K562 (cell line): Measurements from ENCODE around the gene ZNF280D.

ENCODE experiments used
- ARNT ChIP-seq, 2 experiments: fragments of 450-650 bp; IDR thresholded peaks; 2 replicates each; pipeline ENCODE4 v1.6.1; 2016; ENCODE audit warnings: mild to moderate bottlenecking in 1 of 2
- CAMTA2 ChIP-seq: fragments of 250-450 bp; sonication (Bioruptor Pico); conservative IDR thresholded peaks from 2 replicates; pipeline ENCODE4 v1.5.1; 2022
- ETV6 ChIP-seq, 3 experiments: fragments of 150-350 bp in 1 of 3; sonication (generic) in 1 of 3; formaldehyde crosslinking in 1 of 3; IDR thresholded peaks; 2 replicates each; pipeline versions ENCODE4 v1.6.1 to v1.8.0; 2014 to 2022; ENCODE audit warnings: borderline replicate concordance in 2 of 3, low read depth in 2 of 3, antibody characterized with exemption in 1 of 3, low read length in 1 of 3, mild to moderate bottlenecking in 1 of 3, missing genetic modification reagents in 1 of 3
- HDGF ChIP-seq: fragments of 450-650 bp; IDR thresholded peaks from 2 replicates; pipeline ENCODE4 v1.6.1; 2016
- MYC ChIP-seq, 2 experiments: fragments of 250-450 bp in 1 of 2; sonication (Bioruptor Pico) in 1 of 2; IDR thresholded peaks; 2 replicates each; pipeline versions ENCODE4 v1.5.1 to v1.6.1; 2012 to 2021; ENCODE audit warnings: low read depth in 2 of 2, borderline replicate concordance in 1 of 2, improper control_type of control experiment in 1 of 2, low read length in 1 of 2, mild to moderate bottlenecking in 1 of 2, moderate library complexity in 1 of 2
- PRPF4 ChIP-seq: fragments of 200-400 bp; formaldehyde crosslinking; IDR thresholded peaks from one replicate; pipeline ENCODE4 v1.6.1; 2017; ENCODE audit warnings: low read length, low read depth, mild to moderate bottlenecking; ENCODE audit not compliant: insufficient read depth, poor library complexity, severe bottlenecking
- RFX5 ChIP-seq: IDR thresholded peaks from 2 replicates; pipeline ENCODE4 v1.6.1; 2011; ENCODE audit warnings: low read depth, mild to moderate bottlenecking, improper control_type of control experiment, low read length
- TBP ChIP-seq: optimal IDR thresholded peaks from 2 replicates; pipeline ENCODE3; 2011; ENCODE audit warnings: low read depth, low read length, improper control_type of control experiment
- TF ChIP-seq, protein P1 (sequence below), 3 experiments: IDR thresholded peaks in 2 of 3; conservative IDR thresholded peaks in 1 of 3; 2 replicates each; pipeline ENCODE4 v1.5.1; 2011 to 2012; ENCODE audit warnings: low read length in 3 of 3, mild to moderate bottlenecking in 3 of 3, control low read depth in 2 of 3, improper control_type of control experiment in 1 of 3, inconsistent platforms in 1 of 3, low read depth in 1 of 3, mixed read lengths in 1 of 3, moderate library complexity in 1 of 3; ENCODE audit not compliant: insufficient read depth in 2 of 3
- TF ChIP-seq, protein P2 (sequence below): fragments of 250-450 bp; sonication (Bioruptor Pico); IDR thresholded peaks from 2 replicates; pipeline ENCODE4 v1.4.0; 2020
- TF ChIP-seq, protein P3 (sequence below): sonication (generic); formaldehyde crosslinking; IDR thresholded peaks from 2 replicates; pipeline ENCODE4 v1.8.1; 2023; ENCODE audit warnings: mild to moderate bottlenecking, missing genetic modification reagents
- TF ChIP-seq, protein P4 (sequence below): fragments of 450-650 bp; formaldehyde crosslinking; IDR thresholded peaks from 2 replicates; pipeline ENCODE4 v1.4.0; 2020; ENCODE audit warnings: mild to moderate bottlenecking, moderate library complexity
- TF ChIP-seq, protein P5 (sequence below): sonication (generic); formaldehyde crosslinking; IDR thresholded peaks from 2 replicates; pipeline ENCODE4 v1.8.0; 2023; ENCODE audit warnings: mild to moderate bottlenecking, missing genetic modification reagents

- TF ChIP-seq RFX5 (no peak), ETV6 (IDR thresholded peaks at IDR 0.05; ENCODE audit: borderline replicate concordance in 1 of 2, low read depth in 2 of 2, low read length in 1 of 2) (no peak), ETV6 (CRISPR knock-in tag; IDR thresholded peaks at IDR 0.05; ENCODE audit: borderline replicate concordance) (no peak), HDGF (no peak), ARNT (IDR thresholded peaks at IDR 0.05) (no peak), MYC (IDR thresholded peaks at IDR 0.05; ENCODE audit: low read depth, low read length) (no peak), MYC (CRISPR knock-in tag; IDR thresholded peaks at IDR 0.05; ENCODE audit: borderline replicate concordance, low read depth) (no peak), TBP (no peak), PRPF4 (no peak), CAMTA2 (CRISPR knock-in tag) (no peak)
- TF ChIP-seq, protein P1, sequence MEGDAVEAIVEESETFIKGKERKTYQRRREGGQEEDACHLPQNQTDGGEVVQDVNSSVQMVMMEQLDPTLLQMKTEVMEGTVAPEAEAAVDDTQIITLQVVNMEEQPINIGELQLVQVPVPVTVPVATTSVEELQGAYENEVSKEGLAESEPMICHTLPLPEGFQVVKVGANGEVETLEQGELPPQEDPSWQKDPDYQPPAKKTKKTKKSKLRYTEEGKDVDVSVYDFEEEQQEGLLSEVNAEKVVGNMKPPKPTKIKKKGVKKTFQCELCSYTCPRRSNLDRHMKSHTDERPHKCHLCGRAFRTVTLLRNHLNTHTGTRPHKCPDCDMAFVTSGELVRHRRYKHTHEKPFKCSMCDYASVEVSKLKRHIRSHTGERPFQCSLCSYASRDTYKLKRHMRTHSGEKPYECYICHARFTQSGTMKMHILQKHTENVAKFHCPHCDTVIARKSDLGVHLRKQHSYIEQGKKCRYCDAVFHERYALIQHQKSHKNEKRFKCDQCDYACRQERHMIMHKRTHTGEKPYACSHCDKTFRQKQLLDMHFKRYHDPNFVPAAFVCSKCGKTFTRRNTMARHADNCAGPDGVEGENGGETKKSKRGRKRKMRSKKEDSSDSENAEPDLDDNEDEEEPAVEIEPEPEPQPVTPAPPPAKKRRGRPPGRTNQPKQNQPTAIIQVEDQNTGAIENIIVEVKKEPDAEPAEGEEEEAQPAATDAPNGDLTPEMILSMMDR (IDR thresholded peaks at IDR 0.05 in 2 of 3, conservative IDR thresholded peaks at IDR 0.05 in 1 of 3; ENCODE audit: insufficient read depth in 2 of 3, low read depth in 1 of 3, low read length in 3 of 3), result no peak
- TF ChIP-seq, protein P2, sequence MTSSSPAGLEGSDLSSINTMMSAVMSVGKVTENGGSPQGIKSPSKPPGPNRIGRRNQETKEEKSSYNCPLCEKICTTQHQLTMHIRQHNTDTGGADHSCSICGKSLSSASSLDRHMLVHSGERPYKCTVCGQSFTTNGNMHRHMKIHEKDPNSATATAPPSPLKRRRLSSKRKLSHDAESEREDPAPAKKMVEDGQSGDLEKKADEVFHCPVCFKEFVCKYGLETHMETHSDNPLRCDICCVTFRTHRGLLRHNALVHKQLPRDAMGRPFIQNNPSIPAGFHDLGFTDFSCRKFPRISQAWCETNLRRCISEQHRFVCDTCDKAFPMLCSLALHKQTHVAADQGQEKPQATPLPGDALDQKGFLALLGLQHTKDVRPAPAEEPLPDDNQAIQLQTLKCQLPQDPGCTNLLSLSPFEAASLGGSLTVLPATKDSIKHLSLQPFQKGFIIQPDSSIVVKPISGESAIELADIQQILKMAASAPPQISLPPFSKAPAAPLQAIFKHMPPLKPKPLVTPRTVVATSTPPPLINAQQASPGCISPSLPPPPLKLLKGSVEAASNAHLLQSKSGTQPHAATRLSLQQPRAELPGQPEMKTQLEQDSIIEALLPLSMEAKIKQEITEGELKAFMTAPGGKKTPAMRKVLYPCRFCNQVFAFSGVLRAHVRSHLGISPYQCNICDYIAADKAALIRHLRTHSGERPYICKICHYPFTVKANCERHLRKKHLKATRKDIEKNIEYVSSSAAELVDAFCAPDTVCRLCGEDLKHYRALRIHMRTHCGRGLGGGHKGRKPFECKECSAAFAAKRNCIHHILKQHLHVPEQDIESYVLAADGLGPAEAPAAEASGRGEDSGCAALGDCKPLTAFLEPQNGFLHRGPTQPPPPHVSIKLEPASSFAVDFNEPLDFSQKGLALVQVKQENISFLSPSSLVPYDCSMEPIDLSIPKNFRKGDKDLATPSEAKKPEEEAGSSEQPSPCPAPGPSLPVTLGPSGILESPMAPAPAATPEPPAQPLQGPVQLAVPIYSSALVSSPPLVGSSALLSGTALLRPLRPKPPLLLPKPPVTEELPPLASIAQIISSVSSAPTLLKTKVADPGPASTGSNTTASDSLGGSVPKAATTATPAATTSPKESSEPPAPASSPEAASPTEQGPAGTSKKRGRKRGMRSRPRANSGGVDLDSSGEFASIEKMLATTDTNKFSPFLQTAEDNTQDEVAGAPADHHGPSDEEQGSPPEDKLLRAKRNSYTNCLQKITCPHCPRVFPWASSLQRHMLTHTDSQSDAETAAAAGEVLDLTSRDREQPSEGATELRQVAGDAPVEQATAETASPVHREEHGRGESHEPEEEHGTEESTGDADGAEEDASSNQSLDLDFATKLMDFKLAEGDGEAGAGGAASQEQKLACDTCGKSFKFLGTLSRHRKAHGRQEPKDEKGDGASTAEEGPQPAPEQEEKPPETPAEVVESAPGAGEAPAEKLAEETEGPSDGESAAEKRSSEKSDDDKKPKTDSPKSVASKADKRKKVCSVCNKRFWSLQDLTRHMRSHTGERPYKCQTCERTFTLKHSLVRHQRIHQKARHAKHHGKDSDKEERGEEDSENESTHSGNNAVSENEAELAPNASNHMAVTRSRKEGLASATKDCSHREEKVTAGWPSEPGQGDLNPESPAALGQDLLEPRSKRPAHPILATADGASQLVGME, result no peak
- TF ChIP-seq, protein P3, sequence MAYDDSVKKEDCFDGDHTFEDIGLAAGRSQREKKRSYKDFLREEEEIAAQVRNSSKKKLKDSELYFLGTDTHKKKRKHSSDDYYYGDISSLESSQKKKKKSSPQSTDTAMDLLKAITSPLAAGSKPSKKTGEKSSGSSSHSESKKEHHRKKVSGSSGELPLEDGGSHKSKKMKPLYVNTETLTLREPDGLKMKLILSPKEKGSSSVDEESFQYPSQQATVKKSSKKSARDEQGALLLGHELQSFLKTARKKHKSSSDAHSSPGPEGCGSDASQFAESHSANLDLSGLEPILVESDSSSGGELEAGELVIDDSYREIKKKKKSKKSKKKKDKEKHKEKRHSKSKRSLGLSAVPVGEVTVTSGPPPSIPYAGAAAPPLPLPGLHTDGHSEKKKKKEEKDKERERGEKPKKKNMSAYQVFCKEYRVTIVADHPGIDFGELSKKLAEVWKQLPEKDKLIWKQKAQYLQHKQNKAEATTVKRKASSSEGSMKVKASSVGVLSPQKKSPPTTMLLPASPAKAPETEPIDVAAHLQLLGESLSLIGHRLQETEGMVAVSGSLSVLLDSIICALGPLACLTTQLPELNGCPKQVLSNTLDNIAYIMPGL (CRISPR knock-in tag), result no peak
- TF ChIP-seq, protein P4, sequence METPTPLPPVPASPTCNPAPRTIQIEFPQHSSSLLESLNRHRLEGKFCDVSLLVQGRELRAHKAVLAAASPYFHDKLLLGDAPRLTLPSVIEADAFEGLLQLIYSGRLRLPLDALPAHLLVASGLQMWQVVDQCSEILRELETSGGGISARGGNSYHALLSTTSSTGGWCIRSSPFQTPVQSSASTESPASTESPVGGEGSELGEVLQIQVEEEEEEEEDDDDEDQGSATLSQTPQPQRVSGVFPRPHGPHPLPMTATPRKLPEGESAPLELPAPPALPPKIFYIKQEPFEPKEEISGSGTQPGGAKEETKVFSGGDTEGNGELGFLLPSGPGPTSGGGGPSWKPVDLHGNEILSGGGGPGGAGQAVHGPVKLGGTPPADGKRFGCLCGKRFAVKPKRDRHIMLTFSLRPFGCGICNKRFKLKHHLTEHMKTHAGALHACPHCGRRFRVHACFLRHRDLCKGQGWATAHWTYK (CRISPR knock-in tag), result no peak
- TF ChIP-seq, protein P5, sequence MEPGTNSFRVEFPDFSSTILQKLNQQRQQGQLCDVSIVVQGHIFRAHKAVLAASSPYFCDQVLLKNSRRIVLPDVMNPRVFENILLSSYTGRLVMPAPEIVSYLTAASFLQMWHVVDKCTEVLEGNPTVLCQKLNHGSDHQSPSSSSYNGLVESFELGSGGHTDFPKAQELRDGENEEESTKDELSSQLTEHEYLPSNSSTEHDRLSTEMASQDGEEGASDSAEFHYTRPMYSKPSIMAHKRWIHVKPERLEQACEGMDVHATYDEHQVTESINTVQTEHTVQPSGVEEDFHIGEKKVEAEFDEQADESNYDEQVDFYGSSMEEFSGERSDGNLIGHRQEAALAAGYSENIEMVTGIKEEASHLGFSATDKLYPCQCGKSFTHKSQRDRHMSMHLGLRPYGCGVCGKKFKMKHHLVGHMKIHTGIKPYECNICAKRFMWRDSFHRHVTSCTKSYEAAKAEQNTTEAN (CRISPR knock-in tag), result no peak
These were observed 31.9 kb upstream of the ZNF280D start for GRCh38 chr15:56765251-56765650.
